HEK293T (cell line): ENCODE results near the gene DLG2.

Experiments used
- ARNT ChIP-seq: fragments of 450-650 bp; IDR thresholded peaks from 2 replicates; pipeline ENCODE4 v1.6.1; 2017; ENCODE audit warnings: mild to moderate bottlenecking
- BHLHE40 ChIP-seq: fragments of 450-650 bp; IDR thresholded peaks from 2 replicates; pipeline ENCODE4 v1.6.1; 2016; ENCODE audit warnings: mild to moderate bottlenecking, moderate library complexity, borderline replicate concordance
- ELF4 ChIP-seq: fragments of 450-650 bp; IDR thresholded peaks from 2 replicates; pipeline ENCODE4 v1.6.1; 2017; ENCODE audit warnings: antibody characterized with exemption
- FOXA1 ChIP-seq: fragments of 450-650 bp; IDR thresholded peaks from 2 replicates; pipeline ENCODE4 v1.6.1; 2016; ENCODE audit warnings: mild to moderate bottlenecking
- FOXM1 ChIP-seq: fragments of 450-650 bp; IDR thresholded peaks from 2 replicates; pipeline ENCODE4 v1.6.1; 2017; ENCODE audit warnings: mild to moderate bottlenecking, borderline replicate concordance
- L3MBTL2 ChIP-seq: fragments of 450-650 bp; conservative IDR thresholded peaks from 2 replicates; pipeline ENCODE4 v1.6.1; 2016; ENCODE audit warnings: mild to moderate bottlenecking
- NFRKB ChIP-seq: fragments of 450-650 bp; IDR thresholded peaks from 2 replicates; pipeline ENCODE4 v1.6.1; 2016; ENCODE audit warnings: mild to moderate bottlenecking, moderate library complexity
- PKNOX1 ChIP-seq: fragments of 450-650 bp; IDR thresholded peaks from 2 replicates; pipeline ENCODE4 v1.6.1; 2016
- SUZ12 ChIP-seq: fragments of 450-650 bp; IDR thresholded peaks from 2 replicates; pipeline ENCODE4 v1.6.1; 2016; ENCODE audit warnings: mild to moderate bottlenecking
- TARDBP ChIP-seq: fragments of 450-650 bp; IDR thresholded peaks from 2 replicates; pipeline ENCODE4 v1.6.1; 2016

GRCh38 chr11:83648610-83649527 lies 1978.3 kb downstream of the DLG2 start:
- TF ChIP-seq PKNOX1 (no peak), BHLHE40 (no peak), ELF4 (no peak), FOXM1 (no peak), ARNT (no peak), FOXA1 (no peak), SUZ12 (no peak), L3MBTL2 (no peak), TARDBP (no peak), NFRKB (no peak)
